Right cardiac atrium (tissue), 5 donors: ENCODE results near the gene FCN3. TPM values are rescaled to one million over a fixed set of nuclear protein-coding genes. Genes with fewer than 3 reads are reported as not detected.

Experiments used
- ATAC-seq, 2 donors: fragments of 200-7000 bp; cut with Tn5 transposase; one replicate each; pipeline versions ENCODE4 v1.8.0 to v1.9.1; 2020; ENCODE audit warnings: moderate library complexity in 2 of 2, mild to moderate bottlenecking in 1 of 2
- DNase-seq, 3 donors: peaks; one replicate each; pipeline ENCODE4 v3.0.0-alpha.2; 2020
- H3K27ac ChIP-seq: one replicate; pipeline ENCODE4 v1.5.1; 2013; ENCODE audit warnings: mild to moderate bottlenecking, low read length, control low read depth, moderate library complexity
- H3K27me3 ChIP-seq: one replicate; pipeline ENCODE4 v1.6.1; 2013; ENCODE audit not compliant: control insufficient read depth, insufficient read depth
- H3K4me1 ChIP-seq: one replicate; pipeline ENCODE4 v1.6.1; 2013; ENCODE audit warnings: low read length; ENCODE audit not compliant: control insufficient read depth, insufficient read depth
- H3K4me3 ChIP-seq: one replicate; pipeline ENCODE4 v1.5.1; 2013; ENCODE audit warnings: low read length, control low read depth
- H3K9me3 ChIP-seq: one replicate; pipeline ENCODE4 v1.6.1; 2013; ENCODE audit warnings: low read length; ENCODE audit not compliant: control insufficient read depth
- WGBS: extraction: QIAGEN DNeasy Blood & Tissue Kit; methylation state at CpG from one replicate; pipeline ENCODE4 v1.1.7; 2013; 5-methylcytosine and 5-hydroxymethylcytosine counted together
- intact Hi-C, 4 donors: fragments of 100-400 bp; cut with DNase I; formaldehyde crosslinking; loops; one replicate each; pipeline versions ENCODE4 v1.11.0 to v1.14.0; 2022 to 2023
- polyA plus RNA-seq: library from polyadenylated mRNA; stranded (reverse); fragments of 200-250 nt; gene quantifications from one replicate; pipeline ENCODE4 v1.2.3, GENCODE V29; 2013
- total RNA-seq, 4 donors: library from RNA; stranded (reverse); fragmentation: NEBNext Ultra II Directional; extraction: Animal tissue kit (Norgen Biotek cat#: 25700); gene quantifications; one replicate each; pipeline ENCODE4 v1.2.1, GENCODE V29; 2021
- donor health status: healthy with polysubstance abuse.
- donor health status: DM: no; HTN: yes; CAD: no.
- donor health status: DM: no; HTN: no; CAD: no.
- donor health status: DM: no; HTN: yes; CAD: no; lungs with severe emphysema.
- donor health status: DM: yes; HTN: yes; CAD: no.

The FCN3 gene
- total and polyA plus RNA-seq, 5 donors, result 5.8 to 98.1 (median 13.1) TPM

- ATAC-seq (no peak), DNase-seq (peak in 2 of 3 donors; percentile 70 to 76)
- Histone ChIP-seq H3K27ac (no peak overlapping the region), H3K4me1 (peaks cover 23% of the 10 kb centered on the region), H3K27me3 (no peaks in the 10 kb centered on the region), H3K9me3 (no peaks in the 10 kb centered on the region), H3K4me3 (no peak overlapping the region)
- intact Hi-C loops, result loop anchor here (2.0 to 10.0 kb wide), 5 partner anchors 32 to 265 kb away; partner anchors contain the start of genes AHDC1 (in 1 of the 4) and MAP3K6 (in 1 of the 4)
- 33% methylated on average over 19 of the region's 19 CpGs for WGBS
These were observed 24.8 kb upstream of the FCN3 start for GRCh38 chr1:27399251-27400025.

- H3K4me3 ChIP-seq, result no peak overlapping the region
- intact Hi-C loops, result loop anchor here in 1 of 4 donors (10.0 kb wide), 1 partner anchor 266 kb away; no protein-coding TSS in a partner anchor
- H3K27ac ChIP-seq, result no peak overlapping the region
- WGBS, result 76% methylated on average over 4 of the region's 4 CpGs
- no peak for DNase-seq
- no peak for ATAC-seq
- peaks cover 20% of the 10 kb centered on the region for H3K4me1 ChIP-seq
- no peaks in the 10 kb centered on the region for H3K27me3 ChIP-seq
- H3K9me3 ChIP-seq, result no peaks in the 10 kb centered on the region
These were observed 24.0 kb upstream of the FCN3 start for GRCh38 chr1:27398405-27399149.

- DNase-seq (no peak), ATAC-seq (no peak)
- intact Hi-C loops, result loop anchor here in 1 of 4 donors (10.0 kb wide), 1 partner anchor 267 kb away; no protein-coding TSS in a partner anchor
- no peaks in the 10 kb centered on the region for H3K9me3 ChIP-seq
- H3K27me3 ChIP-seq, result no peaks in the 10 kb centered on the region
- no peak overlapping the region for H3K4me3 ChIP-seq
- no peak overlapping the region for H3K27ac ChIP-seq
- 76% methylated on average over 7 of the region's 7 CpGs for WGBS
- H3K4me1 ChIP-seq, result peaks cover 15% of the 10 kb centered on the region
These were observed 23.1 kb upstream of the FCN3 start for GRCh38 chr1:27397749-27398148.

- no peaks in the 10 kb centered on the region for H3K9me3 ChIP-seq
- intact Hi-C loops, result loop anchor here in 1 of 4 donors (10.0 kb wide), 1 partner anchor 268 kb away; no protein-coding TSS in a partner anchor
- no peak overlapping the region for H3K4me3 ChIP-seq
- no peak overlapping the region for H3K27ac ChIP-seq
- 63% methylated on average over 3 of the region's 3 CpGs for WGBS
- peaks cover 11% of the 10 kb centered on the region for H3K4me1 ChIP-seq
- ATAC-seq (no peak), DNase-seq (peak in 1 of 3 donors; percentile 61)
- H3K27me3 ChIP-seq, result no peaks in the 10 kb centered on the region
These were observed 22.5 kb upstream of the FCN3 start for GRCh38 chr1:27397110-27397509.

- H3K4me3 ChIP-seq, result no peak overlapping the region
- intact Hi-C loops, result loop anchor here in 3 of 4 donors (2.0 to 10.0 kb wide), 3 partner anchors 95 to 269 kb away; no protein-coding TSS in a partner anchor
- H3K4me1 ChIP-seq, result peaks cover 18% of the 10 kb centered on the region
- WGBS, result 8% methylated on average over 10 of the region's 10 CpGs
- DNase-seq, result peak; percentile 64 to 91 (median 87)
- peak overlapping the region; percentile 6 for H3K27ac ChIP-seq
- no peaks in the 10 kb centered on the region for H3K9me3 ChIP-seq
- no peaks in the 10 kb centered on the region for H3K27me3 ChIP-seq
- peak; percentile 8 to 12 for ATAC-seq
These were observed 21.0 kb upstream of the FCN3 start for GRCh38 chr1:27395441-27396195.

GRCh38 chr1:27394925-27395324 lies 20.3 kb upstream of the FCN3 start:
- intact Hi-C loops, result loop anchor here (2.0 to 10.0 kb wide), 5 partner anchors 38 to 270 kb away; no protein-coding TSS in a partner anchor
- ATAC-seq (no peak), DNase-seq (no peak)
- no peak overlapping the region for H3K4me3 ChIP-seq
- H3K27me3 ChIP-seq, result no peaks in the 10 kb centered on the region
- no peak overlapping the region for H3K27ac ChIP-seq
- H3K9me3 ChIP-seq, result no peaks in the 10 kb centered on the region
- 84% methylated on average over 1 of the region's 1 CpG for WGBS
- H3K4me1 ChIP-seq, result peaks cover 17% of the 10 kb centered on the region

- Histone ChIP-seq H3K27me3 (no peaks in the 10 kb centered on the region), H3K4me1 (peaks cover 12% of the 10 kb centered on the region), H3K27ac (no peak overlapping the region), H3K9me3 (no peaks in the 10 kb centered on the region), H3K4me3 (no peak overlapping the region)
- ATAC-seq, result no peak
- intact Hi-C loops, result loop anchor here (2.0 to 10.0 kb wide), 5 partner anchors 37 to 271 kb away; no protein-coding TSS in a partner anchor
- WGBS, result 97% methylated on average over 9 of the region's 9 CpGs
- no peak for DNase-seq
These were observed 19.6 kb upstream of the FCN3 start for GRCh38 chr1:27394282-27394658.

DNA sequence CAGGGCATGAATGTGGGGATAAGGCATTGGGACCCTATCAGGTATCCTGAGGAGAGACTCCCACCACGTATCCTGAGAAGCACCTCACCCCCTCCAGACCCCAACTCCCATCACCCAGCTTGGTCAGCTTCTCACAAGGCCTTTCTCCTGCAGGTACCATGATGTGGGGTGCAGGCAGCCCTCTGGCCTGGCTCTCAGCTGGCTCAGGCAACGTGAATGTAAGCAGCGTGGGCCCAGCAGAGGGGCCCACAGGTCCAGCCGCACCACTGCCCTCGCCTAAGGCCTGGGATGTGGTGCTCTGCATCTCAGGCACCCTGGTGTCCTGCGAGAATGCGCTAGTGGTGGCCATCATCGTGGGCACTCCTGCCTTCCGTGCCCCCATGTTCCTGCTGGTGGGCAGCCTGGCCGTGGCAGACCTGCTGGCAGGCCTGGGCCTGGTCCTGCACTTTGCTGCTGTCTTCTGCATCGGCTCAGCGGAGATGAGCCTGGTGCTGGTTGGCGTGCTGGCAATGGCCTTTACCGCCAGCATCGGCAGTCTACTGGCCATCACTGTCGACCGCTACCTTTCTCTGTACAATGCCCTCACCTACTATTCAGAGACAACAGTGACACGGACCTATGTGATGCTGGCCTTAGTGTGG lies 19.1 kb upstream of the FCN3 start:
- DNase-seq (peak in 1 of 3 donors; percentile 52), ATAC-seq (no peak)
- no peaks in the 10 kb centered on the region for H3K9me3 ChIP-seq
- H3K4me1 ChIP-seq, result peaks cover 9% of the 10 kb centered on the region
- no peak overlapping the region for H3K27ac ChIP-seq
- 95% methylated on average over 18 of the region's 18 CpGs for WGBS
- H3K4me3 ChIP-seq, result no peak overlapping the region
- no peaks in the 10 kb centered on the region for H3K27me3 ChIP-seq
- intact Hi-C loops, result loop anchor here (2.0 to 10.0 kb wide), 5 partner anchors 36 to 271 kb away; no protein-coding TSS in a partner anchor

DNA sequence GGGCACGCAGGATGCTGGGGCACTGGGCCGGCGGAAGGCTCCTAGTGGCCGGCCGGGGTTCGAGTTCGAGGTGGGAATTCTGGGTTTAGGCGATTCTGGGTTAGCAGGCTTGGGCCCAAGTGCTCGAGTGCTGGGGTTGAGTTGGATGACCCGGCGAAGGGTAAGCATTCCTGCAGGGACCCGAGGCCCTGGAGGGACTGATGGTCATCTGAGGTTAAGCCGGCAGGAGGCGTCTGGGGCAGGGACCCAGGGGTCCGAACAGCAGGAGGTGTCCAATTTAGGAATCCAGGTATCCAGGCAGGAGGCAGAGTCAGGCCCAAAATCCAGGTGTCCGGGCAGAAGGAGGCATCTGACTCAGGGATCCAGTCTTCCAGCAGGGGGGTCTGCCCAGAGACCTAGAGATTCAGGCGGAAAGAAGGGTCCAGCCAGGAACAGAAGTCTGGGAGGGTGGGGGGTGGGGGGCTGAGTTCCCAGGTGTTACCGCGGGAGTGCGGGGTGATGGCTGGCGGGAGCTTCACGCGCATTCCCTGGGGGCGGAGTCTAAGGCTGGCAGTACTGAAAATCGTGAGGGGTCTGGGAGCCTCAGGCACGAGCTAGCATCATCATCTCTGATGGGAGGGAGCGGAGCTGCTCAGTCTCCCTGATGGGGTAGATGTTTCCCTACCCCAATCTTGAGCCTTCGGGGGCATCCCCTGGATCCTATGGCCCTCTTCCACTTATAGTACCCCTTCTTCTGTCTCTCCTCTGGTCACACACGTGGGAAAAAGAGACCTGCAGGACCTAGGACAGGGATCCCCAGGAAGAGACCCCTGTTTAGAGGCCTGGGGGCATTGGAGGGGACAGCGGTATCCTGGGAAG lies 18.4 kb upstream of the FCN3 start:
- Histone ChIP-seq H3K27me3 (no peaks in the 10 kb centered on the region), H3K27ac (peak overlapping the region; percentile 1), H3K9me3 (no peaks in the 10 kb centered on the region), H3K4me1 (peaks cover 9% of the 10 kb centered on the region), H3K4me3 (peak overlapping the region; percentile 39)
- no peak for ATAC-seq
- DNase-seq, result peak in 1 of 3 donors; percentile 58
- WGBS, result 34% methylated on average over 30 of the region's 30 CpGs
- intact Hi-C loops, result loop anchor here in 2 of 4 donors (5.0 to 10.0 kb wide), 3 partner anchors 36 to 272 kb away; no protein-coding TSS in a partner anchor
